OCI-M2 (cell line): ENCODE measurements around the gene TMEM51.

Experiments
- DNase-seq: peaks from one replicate; lab custom pipeline; 2025; ENCODE audit not compliant: unreplicated experiment; lab: John Stamatoyannopoulos, UW

Gene TMEM51

DNA sequence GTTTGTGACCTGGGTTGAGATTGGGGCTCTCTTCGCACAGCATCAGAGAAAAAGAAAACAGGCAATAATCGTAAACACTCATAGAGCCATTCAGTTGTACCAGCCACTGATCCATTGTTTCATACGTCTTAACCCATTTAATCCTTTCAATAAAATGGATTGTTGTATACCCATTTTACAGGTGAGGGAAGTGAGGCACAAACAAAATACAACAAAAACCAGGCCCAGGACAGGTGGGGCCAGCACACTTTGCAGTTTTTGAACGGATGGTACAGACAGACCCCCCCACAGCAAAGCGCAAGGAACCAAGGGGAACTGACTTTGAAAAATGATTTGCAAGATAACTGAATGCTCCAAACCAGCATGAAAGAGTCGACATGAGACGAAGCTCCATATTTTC lies 89.2 kb downstream of the TMEM51 start:
- DNase-seq, result no peak

DNA sequence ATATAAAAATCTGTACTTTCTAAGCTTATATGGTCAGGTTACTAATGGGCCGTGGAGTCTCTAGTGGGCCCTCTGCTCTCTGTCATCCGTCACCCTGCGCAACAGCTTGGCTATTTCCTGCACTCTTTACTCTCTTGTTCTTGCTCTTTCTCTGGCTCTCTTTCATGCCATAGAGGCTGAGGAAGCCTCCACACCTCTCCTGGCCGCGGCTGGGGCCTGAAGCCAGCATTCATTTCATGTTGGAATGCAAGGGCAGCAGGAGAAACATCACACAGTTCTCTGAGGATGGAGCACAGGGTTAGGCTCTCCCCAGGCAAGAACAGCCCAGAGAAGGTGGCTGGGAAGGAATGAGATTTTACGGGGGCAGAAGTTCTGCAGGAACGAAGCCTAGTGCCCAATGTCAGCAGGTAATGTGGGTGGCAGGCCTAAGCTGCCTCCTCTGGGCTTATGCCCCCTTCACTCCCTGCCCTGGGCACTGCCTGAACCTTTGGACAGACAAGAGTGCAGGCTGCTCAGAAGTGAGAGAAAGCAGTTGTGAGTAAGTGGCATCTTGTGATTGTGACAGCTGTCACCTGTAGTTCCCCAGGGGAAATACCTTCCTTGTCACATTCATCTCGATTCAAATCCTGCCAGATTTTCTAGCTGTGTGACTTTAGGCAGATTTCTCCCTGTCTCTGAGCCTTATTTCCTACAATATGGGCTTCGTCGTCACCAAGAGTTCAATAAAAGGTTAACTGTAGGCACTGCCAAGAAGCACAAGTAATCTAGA lies 89.9 kb downstream of the TMEM51 start:
- no peak for DNase-seq

GRCh38 chr1:15244813-15245212 lies 91.3 kb downstream of the TMEM51 start:
- DNase-seq, result no peak

- DNase-seq, result no peak
These were observed 92.2 kb downstream of the TMEM51 start for GRCh38 chr1:15245593-15246360.

DNA sequence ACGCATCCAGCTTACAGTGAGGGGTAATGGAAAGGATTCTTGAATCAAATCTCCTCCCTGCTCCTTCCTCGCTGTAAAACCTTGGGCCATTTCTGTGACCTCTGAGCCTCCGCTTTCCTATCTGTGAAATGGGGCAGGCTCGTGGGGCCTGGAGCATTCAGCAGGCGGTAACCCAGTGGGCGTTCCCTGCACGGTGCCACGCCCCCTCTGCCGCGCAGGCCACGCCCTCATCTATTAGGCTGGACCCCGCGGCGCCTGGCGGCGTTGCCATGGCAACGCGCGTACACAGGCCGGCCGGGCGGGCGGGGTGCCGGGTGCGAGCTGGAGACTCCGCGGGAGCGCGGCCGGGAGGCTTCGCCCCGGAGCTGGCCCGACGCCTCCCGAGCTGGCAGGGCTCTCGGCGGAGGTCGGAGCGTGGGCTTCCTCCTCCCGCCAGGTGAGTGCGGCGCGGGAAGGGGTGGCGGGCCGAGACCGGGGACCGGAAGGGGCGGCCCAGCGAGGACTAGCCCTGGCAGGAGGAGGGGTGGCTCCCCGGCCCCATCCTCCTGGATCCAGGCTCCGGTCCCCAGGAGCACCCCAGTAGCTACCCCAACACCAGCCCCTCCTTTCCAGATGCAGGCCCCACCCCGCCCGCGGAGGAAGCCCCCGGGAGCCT lies 93.5 kb downstream of the TMEM51 start, which contains the start of gene FHAD1:
Gene FHAD1 (plus strand): TSS at position 264 of the 655 bp plus-strand sequence. CDS start 4,562 bp downstream, outside the sequence.
- DNase-seq, result no peak

GRCh38 chr1:15248216-15248615 lies 94.7 kb downstream of the TMEM51 start:
- DNase-seq, result no peak

DNA sequence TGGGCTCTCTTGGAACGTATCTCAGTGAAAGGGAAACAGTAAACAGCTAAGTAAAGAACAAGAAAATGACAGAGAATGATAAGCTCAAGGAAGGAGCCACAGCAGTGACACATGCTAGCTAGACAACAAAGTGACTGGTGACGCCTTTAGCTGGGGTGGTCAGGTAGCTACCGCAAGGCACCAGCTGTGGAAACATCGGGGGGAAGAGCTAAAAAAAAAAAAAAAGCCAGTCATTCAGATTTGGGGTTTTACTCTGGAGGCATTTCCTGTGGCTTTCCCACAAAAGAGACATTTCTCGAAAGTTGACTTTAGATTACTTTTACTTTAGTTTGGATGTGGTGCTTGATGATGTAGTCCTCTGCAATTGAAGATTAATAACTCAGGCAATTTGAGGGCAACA lies 95.5 kb downstream of the TMEM51 start:
- no peak for DNase-seq

GRCh38 chr1:15251857-15252835 lies 98.6 kb downstream of the TMEM51 start:
- no peak for DNase-seq

DNA sequence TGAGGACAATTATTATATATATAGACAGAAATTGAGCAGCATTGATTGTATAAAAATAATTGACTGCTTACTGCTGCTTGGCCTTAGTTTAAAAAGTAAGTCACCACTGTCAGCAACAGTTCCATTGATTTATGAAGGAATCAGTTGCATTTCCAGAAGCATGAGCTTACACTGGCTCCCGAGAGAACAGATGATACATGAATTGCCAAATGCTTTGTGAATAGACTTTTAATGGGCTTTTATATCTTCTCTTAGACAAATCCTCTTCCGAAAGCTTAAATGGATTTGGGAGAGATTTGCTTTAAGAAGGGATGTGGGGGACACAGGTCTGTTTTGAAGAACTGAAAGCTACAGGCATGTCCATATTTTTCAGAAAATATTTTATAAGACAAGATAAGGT lies 101.0 kb downstream of the TMEM51 start:
- no peak for DNase-seq

- DNase-seq, result no peak
These were observed 102.1 kb downstream of the TMEM51 start for GRCh38 chr1:15255582-15256149.

DNA sequence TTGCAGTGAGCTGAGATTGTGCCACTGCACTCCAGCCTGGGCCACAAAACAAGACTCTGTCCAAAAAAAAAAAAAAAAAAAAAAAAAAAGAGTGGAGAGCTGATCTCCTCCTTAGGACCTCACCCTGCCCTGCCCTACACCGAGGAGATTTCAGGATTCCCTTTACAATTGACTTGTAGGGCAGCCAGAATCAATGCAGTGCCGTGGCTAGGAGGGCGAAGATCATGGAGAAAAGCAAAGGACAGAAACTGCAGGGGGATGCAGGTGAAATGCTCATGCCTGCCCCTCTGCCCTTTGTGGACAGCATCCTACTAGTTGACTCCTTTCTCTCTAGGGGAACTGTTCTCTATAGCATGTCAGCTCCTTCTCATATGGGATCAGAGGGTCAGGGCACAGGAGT lies 103.0 kb downstream of the TMEM51 start:
- no peak for DNase-seq

DNA sequence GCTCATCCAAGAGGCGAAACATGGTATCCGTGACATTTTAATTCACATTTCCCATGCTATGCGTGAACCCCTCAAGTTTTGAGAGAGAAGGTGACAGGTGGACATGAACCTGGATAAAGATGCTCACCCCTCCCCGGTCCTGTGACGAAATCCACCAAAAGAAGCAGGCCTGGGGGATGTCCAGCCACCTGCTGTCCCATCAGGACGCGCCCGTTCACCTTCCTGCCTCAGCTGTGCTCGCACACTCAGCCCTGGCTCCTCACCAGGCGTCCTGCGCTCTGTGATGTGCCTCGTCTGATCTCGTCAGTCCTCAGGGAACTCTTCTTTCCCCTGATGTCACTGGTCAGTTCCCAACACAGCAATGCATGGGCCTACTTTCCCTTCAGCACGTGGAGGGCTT lies 103.8 kb downstream of the TMEM51 start:
- DNase-seq, result no peak

GRCh38 chr1:15258833-15259621 lies 105.5 kb downstream of the TMEM51 start:
- DNase-seq, result no peak

DNA sequence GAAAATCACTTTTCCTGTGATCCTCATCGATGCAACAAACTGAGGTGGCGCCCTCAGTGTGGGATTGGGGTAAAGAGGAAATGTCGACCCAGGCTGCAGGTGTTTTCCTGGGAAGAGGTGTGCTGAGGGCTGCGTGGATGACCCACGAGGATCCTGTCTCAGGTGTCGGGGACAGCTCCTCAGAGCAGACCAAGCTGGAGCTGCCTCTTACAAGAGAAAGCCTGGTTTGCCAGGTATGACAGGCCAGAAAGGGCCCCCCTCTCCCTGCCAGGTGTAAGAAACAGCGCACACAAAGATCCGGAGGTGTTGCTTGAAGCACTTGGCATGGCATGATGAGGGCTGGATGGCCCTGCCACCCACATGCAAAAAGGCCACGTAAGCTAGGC lies 106.1 kb downstream of the TMEM51 start:
- no peak for DNase-seq

DNA sequence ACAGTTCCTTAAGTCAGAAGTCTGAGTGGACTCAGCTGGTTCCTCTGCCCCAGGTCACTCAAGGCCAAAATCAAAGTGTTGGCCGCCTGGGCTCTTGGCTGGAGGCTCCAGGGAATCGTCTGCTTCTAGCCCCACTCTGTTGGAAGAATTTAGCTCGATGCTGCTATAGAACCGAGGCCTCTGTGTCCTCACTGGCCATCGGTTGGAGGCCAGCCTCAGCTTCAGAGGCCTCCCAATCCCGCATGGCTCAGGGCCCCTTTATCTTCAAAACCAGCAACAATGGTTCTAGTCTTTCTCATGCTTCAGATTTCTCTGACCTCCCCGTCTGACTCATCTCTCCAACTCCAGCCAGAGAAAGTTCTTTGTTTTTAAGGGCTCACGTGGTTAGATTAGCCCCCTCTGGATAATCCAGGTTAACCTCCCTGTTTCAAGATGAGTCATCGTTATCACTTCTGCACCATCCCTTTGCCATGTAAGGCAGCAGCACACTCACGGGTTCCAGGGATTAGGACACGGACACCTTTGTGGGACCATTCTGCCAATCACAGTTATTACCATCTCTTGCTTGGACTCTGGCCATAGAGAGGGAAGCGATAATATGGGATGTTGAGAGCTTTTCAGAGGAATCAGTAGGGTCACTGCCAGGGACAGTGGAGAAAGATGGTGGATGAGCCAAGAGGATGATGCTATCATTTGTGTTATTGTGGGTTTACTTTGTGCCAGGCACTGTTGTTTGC lies 107.0 kb downstream of the TMEM51 start:
- DNase-seq, result peak; percentile 33

DNA sequence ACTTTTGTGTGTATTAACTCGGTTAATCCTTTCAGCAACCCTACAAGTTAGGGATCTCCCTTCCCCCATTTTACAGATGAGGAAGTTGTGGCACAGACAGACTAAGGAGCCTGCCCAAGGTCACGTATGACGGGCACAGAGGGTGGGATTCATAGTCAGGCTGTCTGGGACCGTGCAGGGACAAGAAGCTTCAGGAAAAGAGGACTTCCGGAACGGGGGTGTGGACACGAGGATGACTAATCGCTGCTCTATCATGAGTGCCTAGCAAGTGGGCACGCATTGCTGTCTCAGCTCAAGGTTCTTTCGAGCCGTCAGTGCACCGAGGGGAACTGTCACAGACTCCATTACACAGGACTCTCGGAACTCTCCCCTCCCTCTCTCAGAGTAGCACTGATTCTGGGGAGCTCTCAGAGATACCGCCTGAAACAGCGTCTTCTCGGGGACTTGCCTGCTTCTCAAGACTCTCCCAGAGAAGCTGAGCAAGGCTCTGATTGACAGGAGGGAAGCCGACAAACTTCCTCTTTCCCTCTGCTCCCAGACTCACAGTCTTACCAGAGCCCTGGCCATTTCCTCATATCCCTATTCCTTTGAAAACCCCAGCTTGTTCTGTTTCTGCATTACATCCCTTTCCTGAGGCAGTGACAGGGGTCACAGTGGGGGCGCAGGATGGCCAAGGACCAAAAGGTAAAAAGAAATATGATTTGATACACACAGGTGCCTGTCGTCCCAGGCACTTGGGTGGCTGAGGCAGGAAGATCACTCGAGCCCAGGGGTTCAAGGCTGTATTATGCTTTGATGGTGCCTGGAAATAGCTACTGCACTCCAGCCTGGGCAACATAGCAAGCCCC lies 107.8 kb downstream of the TMEM51 start:
- DNase-seq, result peak; percentile 73

GRCh38 chr1:15262003-15262377 lies 108.4 kb downstream of the TMEM51 start:
- no peak for DNase-seq

GRCh38 chr1:15262706-15263105 lies 109.2 kb downstream of the TMEM51 start:
- no peak for DNase-seq
